Neural progenitor cell (in vitro differentiated cells): ENCODE measurements around the gene ZNF516. TPM values are rescaled to one million over a fixed set of nuclear protein-coding genes. Genes with fewer than 3 reads are reported as not detected.

Source experiments
- DNase-seq: peaks from one replicate; pipeline ENCODE4 v3.0.0-alpha.2; 2016; ENCODE audit warnings: low spot score
- H2AFZ ChIP-seq: fragments of 200-600 bp; sonication (generic); replicated peaks from 2 replicates; pipeline ENCODE4 v1.6.1; 2016; ENCODE audit warnings: antibody characterized with exemption
- H3F3A ChIP-seq: fragments of 200-600 bp; sonication (generic); 2 replicates; pipeline ENCODE4 v1.6.1; 2016; ENCODE audit warnings: antibody characterized with exemption, low read depth
- H3K27ac ChIP-seq: fragments of 200-600 bp; sonication (generic); 2 replicates; pipeline ENCODE4 v1.5.1; 2016; ENCODE audit warnings: mild to moderate bottlenecking
- H3K27me3 ChIP-seq: fragments of 200-600 bp; sonication (generic); 2 replicates; pipeline ENCODE4 v1.6.1; 2016; ENCODE audit warnings: mild to moderate bottlenecking, moderate library complexity
- H3K36me3 ChIP-seq: fragments of 200-600 bp; sonication (generic); 2 replicates; pipeline ENCODE4 v1.5.1; 2016
- H3K4me1 ChIP-seq: fragments of 200-600 bp; sonication (generic); 2 replicates; pipeline ENCODE4 v1.6.1; 2016; ENCODE audit warnings: mixed run types
- H3K4me2 ChIP-seq: fragments of 200-600 bp; sonication (generic); 2 replicates; pipeline ENCODE4 v1.6.1; 2016
- H3K4me3 ChIP-seq: fragments of 200-600 bp; sonication (generic); 2 replicates; pipeline ENCODE4 v1.5.1; 2016
- H3K79me2 ChIP-seq: fragments of 200-600 bp; sonication (generic); 2 replicates; pipeline ENCODE4 v1.6.1; 2016; ENCODE audit warnings: low read depth
- H3K9ac ChIP-seq: fragments of 200-600 bp; sonication (generic); 2 replicates; pipeline ENCODE4 v1.6.1; 2016
- H3K9me3 ChIP-seq: fragments of 200-600 bp; sonication (generic); 2 replicates; pipeline ENCODE4 v1.5.1; 2016; ENCODE audit warnings: low read depth
- H4K20me1 ChIP-seq: fragments of 200-600 bp; sonication (generic); 2 replicates; pipeline ENCODE4 v1.6.1; 2016; ENCODE audit warnings: low read depth
- H3K27ac Mint-ChIP-seq: 3 replicates; pipeline ENCODE4 v1.8.0; 2021; ENCODE audit warnings: mixed read lengths
- H3K27me3 Mint-ChIP-seq: 2 replicates; pipeline ENCODE4 v1.8.0; 2022; ENCODE audit warnings: low read depth, mild to moderate bottlenecking, inconsistent platforms, moderate library complexity, mixed read lengths; ENCODE audit not compliant: insufficient read depth
- H3K36me3 Mint-ChIP-seq: 3 replicates; pipeline ENCODE4 v1.8.0; 2021; ENCODE audit warnings: mixed read lengths
- H3K4me1 Mint-ChIP-seq: 3 replicates; pipeline ENCODE4 v1.8.0; 2021; ENCODE audit warnings: mixed read lengths
- H3K4me3 Mint-ChIP-seq: 3 replicates; pipeline ENCODE4 v1.8.0; 2021; ENCODE audit warnings: mild to moderate bottlenecking, moderate library complexity, mixed read lengths
- H3K9me3 Mint-ChIP-seq: 3 replicates; pipeline ENCODE4 v1.8.0; 2020; ENCODE audit warnings: mixed read lengths
- CTCF ChIP-seq: fragments of 200-600 bp; sonication (generic); IDR thresholded peaks from 2 replicates; pipeline ENCODE4 v1.5.1; 2017; ENCODE audit warnings: antibody characterized with exemption, mild to moderate bottlenecking
- EZH2 ChIP-seq: fragments of 200-600 bp; sonication (generic); IDR thresholded peaks from 2 replicates; pipeline ENCODE4 v1.6.1; 2017; ENCODE audit warnings: antibody characterized with exemption, mild to moderate bottlenecking, moderate library complexity
- EZH2phosphoT487 ChIP-seq: fragments of 200-600 bp; sonication (generic); IDR thresholded peaks from 2 replicates; pipeline ENCODE4 v1.6.1; 2017; ENCODE audit warnings: antibody characterized with exemption
- total RNA-seq: library from RNA; depleted of rRNA; stranded (reverse); fragments of >200 nt; gene quantifications from 2 replicates; pipeline ENCODE4 v1.2.3, GENCODE V29; 2015; ENCODE audit warnings: low replicate concordance

ZNF516 gene
- total RNA-seq, 1 donor from 2014 or later = 45.5 TPM

GRCh38 chr18:76363436-76364120, 131.5 kb downstream of the ZNF516 start:
- H3K9me3 ChIP-seq = no peaks in the 10 kb centered on the region
- H3K36me3 Mint-ChIP-seq = peaks cover 61% of the 10 kb centered on the region
- no peak overlapping the region for H3K9ac ChIP-seq
- no peak overlapping the region for H3K4me3 Mint-ChIP-seq
- H3F3A ChIP-seq = no peaks in the 10 kb centered on the region
- H3K4me1 Mint-ChIP-seq = peaks cover 8% of the 10 kb centered on the region
- no peak for TF ChIP-seq EZH2
- TF ChIP-seq EZH2phosphoT487 = no peak
- TF ChIP-seq CTCF = no peak
- H3K36me3 ChIP-seq = peaks cover 4% of the 10 kb centered on the region
- H3K4me2 ChIP-seq = no peak overlapping the region
- H3K9me3 Mint-ChIP-seq = no peaks in the 10 kb centered on the region
- H3K27ac Mint-ChIP-seq = no peak overlapping the region
- H3K27ac ChIP-seq = no peak overlapping the region
- no peaks in the 10 kb centered on the region for H3K27me3 Mint-ChIP-seq
- DNase-seq = no peak
- H3K27me3 ChIP-seq = no peaks in the 10 kb centered on the region
- H3K79me2 ChIP-seq = peaks cover 22% of the 10 kb centered on the region
- peaks cover 38% of the 10 kb centered on the region for H4K20me1 ChIP-seq
- no peak overlapping the region for H3K4me3 ChIP-seq
- H2AFZ ChIP-seq = no peak overlapping the region
- peaks cover 2% of the 10 kb centered on the region for H3K4me1 ChIP-seq

GRCh38 chr18:76362676-76363075, 132.4 kb downstream of the ZNF516 start:
- no peak overlapping the region for H3K27ac Mint-ChIP-seq
- no peaks in the 10 kb centered on the region for H3K27me3 Mint-ChIP-seq
- no peaks in the 10 kb centered on the region for H3K9me3 Mint-ChIP-seq
- H3K4me3 ChIP-seq = no peak overlapping the region
- H3K36me3 Mint-ChIP-seq = peaks cover 61% of the 10 kb centered on the region
- no peak for DNase-seq
- no peaks in the 10 kb centered on the region for H3K9me3 ChIP-seq
- H3K4me3 Mint-ChIP-seq = no peak overlapping the region
- H3K4me1 ChIP-seq = no peaks in the 10 kb centered on the region
- TF ChIP-seq EZH2 = no peak
- TF ChIP-seq EZH2phosphoT487 = no peak
- TF ChIP-seq CTCF = no peak
- H3K4me2 ChIP-seq = no peak overlapping the region
- no peaks in the 10 kb centered on the region for H3K27me3 ChIP-seq
- H2AFZ ChIP-seq = no peak overlapping the region
- peaks cover under 1% of the 10 kb centered on the region for H3K4me1 Mint-ChIP-seq
- peaks cover 29% of the 10 kb centered on the region for H4K20me1 ChIP-seq
- peaks cover 17% of the 10 kb centered on the region for H3K79me2 ChIP-seq
- H3K27ac ChIP-seq = no peak overlapping the region
- H3F3A ChIP-seq = no peaks in the 10 kb centered on the region
- H3K9ac ChIP-seq = no peak overlapping the region
- peaks cover 4% of the 10 kb centered on the region for H3K36me3 ChIP-seq

- Histone ChIP-seq H3K36me3 (peaks cover 4% of the 10 kb centered on the region), H3K27me3 (no peaks in the 10 kb centered on the region), H3K4me3 (no peak overlapping the region), H3K79me2 (peaks cover 6% of the 10 kb centered on the region), H3F3A (no peaks in the 10 kb centered on the region), H4K20me1 (peaks cover 25% of the 10 kb centered on the region), H3K9ac (no peak overlapping the region), H3K4me2 (no peak overlapping the region), H2AFZ (no peak overlapping the region), H3K27ac (no peak overlapping the region), H3K9me3 (no peaks in the 10 kb centered on the region), H3K4me1 (no peaks in the 10 kb centered on the region)
- H3K36me3 Mint-ChIP-seq = peaks cover 61% of the 10 kb centered on the region
- no peak for DNase-seq
- no peak overlapping the region for H3K4me3 Mint-ChIP-seq
- peaks cover 2% of the 10 kb centered on the region for H3K9me3 Mint-ChIP-seq
- H3K4me1 Mint-ChIP-seq = no peaks in the 10 kb centered on the region
- TF ChIP-seq EZH2phosphoT487 = no peak
- H3K27ac Mint-ChIP-seq = no peak overlapping the region
- peaks cover 2% of the 10 kb centered on the region for H3K27me3 Mint-ChIP-seq
Observed at GRCh38 chr18:76361219-76361618, 133.8 kb downstream of the ZNF516 start.

GRCh38 chr18:76359909-76360308, 135.1 kb downstream of the ZNF516 start:
- H3K9me3 ChIP-seq = no peaks in the 10 kb centered on the region
- no peak overlapping the region for H3K27ac ChIP-seq
- no peak overlapping the region for H3K27ac Mint-ChIP-seq
- H3K4me2 ChIP-seq = no peak overlapping the region
- no peaks in the 10 kb centered on the region for H3K27me3 ChIP-seq
- no peaks in the 10 kb centered on the region for H3K79me2 ChIP-seq
- H3K4me1 Mint-ChIP-seq = no peaks in the 10 kb centered on the region
- no peak overlapping the region for H3K4me3 Mint-ChIP-seq
- H3K9ac ChIP-seq = no peak overlapping the region
- peaks cover 25% of the 10 kb centered on the region for H4K20me1 ChIP-seq
- no peak for DNase-seq
- peaks cover 67% of the 10 kb centered on the region for H3K36me3 Mint-ChIP-seq
- no peaks in the 10 kb centered on the region for H3F3A ChIP-seq
- no peak overlapping the region for H2AFZ ChIP-seq
- no peaks in the 10 kb centered on the region for H3K4me1 ChIP-seq
- no peak for TF ChIP-seq EZH2
- TF ChIP-seq CTCF = no peak
- no peak for TF ChIP-seq EZH2phosphoT487
- no peak overlapping the region for H3K4me3 ChIP-seq
- peaks cover 13% of the 10 kb centered on the region for H3K9me3 Mint-ChIP-seq
- peaks cover 6% of the 10 kb centered on the region for H3K27me3 Mint-ChIP-seq
- H3K36me3 ChIP-seq = peaks cover 4% of the 10 kb centered on the region
